Stimulated activated CD8-positive, alpha-beta memory T cell treated with anti-CD3 and anti-CD28 coated beads, Interleukin-15, amount 100 ng/mL, for 1 hour (primary cell): ENCODE results near the gene DACT2.
"Not testable (repeated sequence)": the region's sequence is repeated elsewhere in the genome, so short reads cannot be mapped to it uniquely, and the experiment has no call there.

Experiments used
- DNase-seq: peaks from one replicate; pipeline ENCODE4 v3.0.0-alpha.2; 2020; ENCODE audit warnings: low read depth

DACT2 gene

DNA sequence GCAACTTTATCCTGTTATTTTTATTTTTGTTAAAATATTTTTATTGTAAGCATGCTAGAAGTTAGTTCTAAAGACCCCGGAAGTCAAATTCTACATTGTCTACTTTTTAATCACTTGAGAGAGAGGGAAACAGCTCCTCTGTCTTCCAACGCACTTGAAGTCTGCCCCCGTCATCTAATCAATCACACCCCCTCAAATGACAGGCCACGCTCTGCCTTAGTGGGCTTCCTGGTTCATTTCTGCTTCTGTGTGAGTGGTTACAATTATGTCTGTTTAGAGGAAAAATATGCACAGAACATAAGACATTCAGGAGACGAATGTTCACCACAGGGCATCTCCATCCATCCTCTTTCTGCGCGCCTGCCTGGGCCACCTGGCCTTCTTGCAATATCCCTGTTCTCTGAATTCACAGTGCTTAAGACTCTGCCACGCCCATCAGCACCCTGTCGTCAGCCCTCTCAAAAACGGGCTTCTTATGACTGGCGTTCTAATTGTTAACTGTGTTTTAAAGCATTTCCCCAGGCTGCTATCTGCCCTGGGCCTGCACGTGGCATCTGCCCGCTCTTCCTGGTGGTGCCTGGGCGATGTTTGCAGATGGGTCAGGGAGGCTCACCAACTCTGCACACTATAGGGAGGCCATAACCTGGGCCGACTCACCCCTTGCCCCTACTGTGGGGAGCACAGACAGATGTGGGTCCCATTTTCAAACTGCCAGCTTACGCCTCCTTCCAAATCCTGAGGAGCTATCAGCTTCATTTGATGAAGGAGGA, 15.4 kb downstream of the DACT2 start:
- DNase-seq: no peak

- DNase-seq: no peak
Observed at GRCh38 chr6:168302534-168302933, 17.0 kb downstream of the DACT2 start.

- DNase-seq: no peak
Observed at GRCh38 chr6:168301648-168302398, 17.8 kb downstream of the DACT2 start.

DNA sequence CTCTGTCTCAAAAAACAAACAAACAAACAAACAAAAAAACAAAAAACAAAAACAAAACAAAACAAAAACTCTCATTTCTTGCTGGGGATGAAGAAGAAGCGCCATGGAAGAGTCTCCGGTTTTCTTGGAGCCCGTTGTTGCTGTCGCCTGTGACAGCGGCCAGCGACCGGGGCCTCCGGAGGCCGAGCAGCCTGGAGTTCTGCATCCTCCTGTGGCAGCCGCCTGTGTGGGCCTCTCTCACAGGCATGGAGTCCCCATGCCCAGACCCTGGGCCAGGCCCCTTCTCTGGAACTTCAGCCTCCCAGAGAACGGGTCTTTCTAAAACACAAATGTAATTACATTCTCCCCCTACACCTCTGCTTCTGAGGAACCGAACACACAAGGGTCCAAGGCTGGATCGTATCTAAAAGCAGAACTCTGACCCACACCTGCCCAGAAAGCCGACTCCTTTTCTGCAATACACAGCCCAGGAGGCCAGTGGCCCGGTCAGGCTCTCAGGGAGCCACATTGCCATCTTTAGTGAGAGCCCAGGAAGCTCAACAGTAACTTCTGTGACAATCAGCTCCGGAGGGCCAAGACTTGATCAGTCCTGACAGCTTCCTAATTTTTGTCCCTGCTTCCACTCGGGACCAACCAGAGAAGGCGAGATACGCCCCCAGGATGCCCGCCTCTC, 18.5 kb downstream of the DACT2 start:
- no peak for DNase-seq

DNA sequence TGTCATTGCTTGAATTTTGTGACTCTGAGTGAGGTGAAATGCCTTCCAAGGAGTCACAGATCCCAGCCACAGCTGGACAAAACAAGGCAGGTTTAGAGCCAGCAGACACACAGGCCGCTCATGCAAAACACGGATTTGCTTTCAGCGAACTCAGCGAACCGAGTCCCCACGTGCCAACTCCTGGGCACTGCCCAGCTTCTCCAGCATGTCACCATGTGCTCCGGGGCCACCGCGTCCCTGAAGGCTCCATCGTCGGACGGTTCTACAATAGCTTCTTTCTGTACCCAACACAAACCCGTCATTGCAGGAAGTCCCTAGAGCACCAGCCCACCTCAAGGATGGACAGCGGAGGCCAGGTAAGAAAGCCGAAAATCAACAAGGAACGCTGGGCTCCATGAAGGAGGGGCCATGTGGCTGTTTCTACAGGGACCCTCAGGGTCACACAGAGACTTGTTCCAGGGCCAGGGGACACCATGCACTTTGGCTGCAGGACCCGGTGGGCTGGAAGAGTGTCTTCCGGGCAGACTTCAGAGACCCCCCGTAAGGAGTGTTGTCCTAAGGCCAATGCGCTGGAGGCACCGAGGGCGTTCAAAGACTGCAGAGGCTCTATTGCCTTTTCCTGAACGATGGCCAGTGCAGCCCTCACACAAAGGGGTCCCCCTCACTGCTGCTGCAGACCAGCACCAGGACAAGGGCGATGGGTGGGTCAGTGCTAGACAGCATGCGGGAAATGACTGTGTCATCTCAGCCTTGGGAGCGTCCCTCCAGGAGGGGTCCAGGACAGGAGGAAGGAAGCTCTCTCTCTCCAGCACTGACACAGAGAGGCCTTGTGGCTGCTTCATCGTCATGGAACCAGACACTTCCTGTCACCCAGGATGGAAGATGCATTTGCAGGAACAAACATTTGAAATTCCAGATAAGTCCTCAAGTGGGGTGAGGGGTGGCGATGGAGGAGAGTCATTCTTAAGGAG, 19.8 kb downstream of the DACT2 start:
- no peak for DNase-seq

DNA sequence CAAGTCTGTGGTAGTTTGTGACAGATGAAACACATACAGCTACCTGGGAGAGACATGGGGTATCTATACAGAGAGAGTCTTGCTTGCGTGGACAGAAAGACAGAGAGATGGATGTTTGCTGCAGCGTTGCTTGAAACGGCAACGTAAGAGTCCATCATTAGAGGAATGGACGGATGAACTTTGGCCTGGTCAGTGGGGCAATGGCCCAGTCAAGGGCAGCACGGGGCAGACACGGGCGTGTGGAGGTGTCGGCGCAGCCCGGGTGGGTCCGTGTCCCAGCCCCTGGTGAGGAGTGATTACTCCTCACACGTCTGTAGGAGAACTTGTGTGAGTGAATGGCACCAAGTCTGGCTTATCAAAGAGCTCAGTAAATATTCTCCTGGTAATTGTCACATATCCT, 21.9 kb downstream of the DACT2 start:
- DNase-seq: no peak

DNA sequence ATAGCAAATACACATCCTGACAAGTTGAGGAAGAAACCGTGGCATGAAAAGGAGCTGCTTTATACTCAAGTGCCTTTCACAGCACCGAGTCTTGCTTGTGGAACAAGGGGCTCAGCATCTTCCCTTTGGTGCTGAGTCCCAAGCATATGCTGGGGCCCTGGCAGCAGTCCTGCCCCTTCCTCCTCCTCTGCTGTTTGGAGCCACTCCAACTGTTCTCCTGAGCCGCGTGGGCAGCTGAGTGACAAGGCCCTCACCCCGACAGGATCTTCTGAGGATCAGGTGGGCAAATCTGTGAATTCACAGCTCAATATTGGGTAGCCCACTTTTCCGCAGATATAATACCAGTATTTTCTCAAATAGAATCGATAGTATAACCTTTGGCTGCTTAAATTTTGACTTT, 24.7 kb downstream of the DACT2 start:
- DNase-seq: no peak

- no peak for DNase-seq
Observed at GRCh38 chr6:168293636-168294530, 25.7 kb downstream of the DACT2 start.

DNA sequence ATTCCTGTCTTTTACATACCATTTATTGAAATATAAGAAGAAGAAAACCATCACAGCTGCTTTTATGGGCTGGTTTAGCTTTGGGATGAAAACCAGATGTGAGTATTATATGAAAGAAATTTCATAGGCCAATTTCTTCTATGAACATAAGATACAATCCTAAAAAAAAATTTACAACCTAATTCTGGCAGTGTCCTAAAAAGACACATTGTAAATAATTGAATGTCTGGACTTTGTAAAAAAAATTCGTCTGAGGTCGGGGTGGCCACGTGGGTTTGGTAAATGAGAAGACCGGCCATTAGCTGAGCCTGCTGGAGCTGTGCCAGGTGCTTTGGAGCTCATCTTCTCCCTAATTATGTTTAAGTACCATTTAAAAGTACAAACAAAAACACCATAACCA, 26.8 kb downstream of the DACT2 start:
- DNase-seq: no peak

GRCh38 chr6:168291450-168291849, 28.1 kb downstream of the DACT2 start:
- DNase-seq: no peak

- DNase-seq: no peak
Observed at GRCh38 chr6:168290095-168290494, 29.5 kb downstream of the DACT2 start.

DNA sequence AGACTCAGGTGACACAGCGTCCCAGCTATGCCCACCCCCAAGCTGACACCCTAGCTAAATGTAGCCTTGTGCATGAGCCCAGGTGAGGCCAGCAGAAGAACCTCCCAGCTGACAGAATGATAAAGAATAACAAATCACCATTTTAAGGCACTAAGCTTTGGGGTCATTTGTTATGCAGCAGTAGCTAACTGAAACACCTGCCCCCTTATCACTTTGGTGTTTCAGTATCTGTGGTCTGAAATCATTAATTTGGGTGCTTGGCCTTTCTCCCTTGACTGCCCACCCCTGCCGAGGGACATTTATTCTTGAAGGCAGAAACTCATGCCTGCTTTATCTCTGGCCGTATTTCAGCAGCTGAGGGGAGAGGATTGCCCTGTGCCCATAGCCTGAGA, 30.0 kb downstream of the DACT2 start:
- DNase-seq: no peak

- DNase-seq: no peak
Observed at GRCh38 chr6:168288781-168289570, 30.6 kb downstream of the DACT2 start.

- DNase-seq: not testable (repeated sequence)
Observed at GRCh38 chr6:168287460-168287859, 32.1 kb downstream of the DACT2 start.

- not testable (repeated sequence) for DNase-seq
Observed at GRCh38 chr6:168286771-168287446, 32.7 kb downstream of the DACT2 start.

DNA sequence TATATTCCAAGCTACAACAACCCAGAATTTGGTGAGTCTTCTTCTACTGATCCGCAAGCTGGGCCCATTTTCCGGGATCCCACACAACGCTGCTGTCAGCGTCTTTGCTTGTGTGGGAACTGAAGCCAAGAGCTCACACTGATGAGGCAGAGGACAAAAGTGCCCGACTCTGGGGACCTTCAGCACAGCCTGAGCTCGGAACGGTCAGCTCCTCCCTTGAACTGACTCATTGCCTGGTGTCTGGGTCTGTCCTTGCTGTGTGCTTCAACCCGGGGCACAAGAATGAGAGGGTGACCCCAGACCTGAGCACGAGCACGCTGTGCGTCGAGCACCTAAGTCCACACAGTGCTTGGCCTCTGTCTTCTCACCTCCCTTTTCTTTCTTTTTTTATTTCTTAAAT, 33.5 kb downstream of the DACT2 start:
- no peak for DNase-seq

GRCh38 chr6:168285456-168285855, 34.1 kb downstream of the DACT2 start:
- no peak for DNase-seq

DNA sequence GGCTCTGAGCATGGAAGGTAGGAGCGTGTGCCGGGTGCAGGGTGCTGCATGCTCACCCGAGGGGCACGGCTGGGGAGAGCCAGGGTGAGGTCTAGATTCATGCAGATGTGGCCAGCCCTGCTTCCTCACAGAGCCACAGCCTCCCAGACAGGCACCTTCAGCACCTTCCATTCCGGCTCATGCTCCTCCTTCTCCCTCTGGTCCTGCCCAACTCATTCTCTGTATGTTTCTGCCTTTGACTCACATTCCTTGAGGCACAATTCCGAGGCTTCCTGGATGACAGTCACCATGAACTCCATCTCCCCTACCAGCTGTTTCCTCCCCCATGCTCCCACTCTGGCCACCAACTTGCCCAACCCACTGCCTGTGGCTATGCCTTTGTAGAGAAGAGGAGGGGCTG, 35.4 kb downstream of the DACT2 start:
- no peak for DNase-seq

GRCh38 chr6:168283686-168284025, 35.9 kb downstream of the DACT2 start:
- DNase-seq: no peak
